HTR-8/SVneo (cell line): ENCODE data around the gene KAZN.

Experiments
- DNase-seq: peaks from one replicate; pipeline ENCODE4 v3.0.0; 2011; ENCODE audit warnings: low spot score, mixed read lengths; ENCODE audit not compliant: insufficient read length
- FAIRE-seq: peaks from 2 replicates; lab custom pipeline; 2011; peaks lifted over from hg19 to GRCh38; lab: Jason Lieb, UNC

Gene KAZN

GRCh38 chr1:15001317-15001915, 402.9 kb downstream of the KAZN start:
- no peak for FAIRE-seq
- no peak for DNase-seq

DNA sequence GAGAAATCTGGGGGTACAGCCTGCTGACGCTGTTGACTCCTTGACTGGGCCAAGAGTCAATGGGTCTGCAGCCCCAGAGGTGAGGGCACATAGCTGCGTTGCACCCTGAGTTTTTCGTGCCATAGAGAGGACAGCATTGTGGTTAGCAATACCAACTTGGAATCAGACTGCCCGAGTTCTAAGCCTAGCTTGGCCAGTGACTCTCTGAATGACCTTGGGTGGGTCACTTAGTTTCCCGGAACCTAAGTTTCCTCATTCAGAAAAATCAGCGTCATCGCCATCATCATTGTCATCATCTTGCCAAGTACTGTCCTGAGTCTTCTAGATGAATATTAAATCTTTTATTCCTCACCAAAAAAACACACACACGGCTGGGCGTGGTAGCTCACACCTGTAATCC, 403.8 kb downstream of the KAZN start:
- FAIRE-seq (no peak), DNase-seq (no peak)

- DNase-seq (no peak), FAIRE-seq (no peak)
These were observed 405.9 kb downstream of the KAZN start for GRCh38 chr1:15004396-15004795.

- no peak for FAIRE-seq
These were observed 406.6 kb downstream of the KAZN start for GRCh38 chr1:15005116-15005515.

GRCh38 chr1:15007368-15007767, 408.9 kb downstream of the KAZN start:
- DNase-seq: no peak
- no peak for FAIRE-seq

More at GRCh38 chr1:15005116-15005515, 406.6 kb downstream of the KAZN start:
- no peak for DNase-seq

GRCh38 chr1:15007842-15008241, 409.4 kb downstream of the KAZN start:
- no peak for DNase-seq
- FAIRE-seq: no peak

- DNase-seq: no peak
These were observed 410.6 kb downstream of the KAZN start for GRCh38 chr1:15008783-15009729.

GRCh38 chr1:15011160-15011559, 412.7 kb downstream of the KAZN start:
- DNase-seq: no peak
- no peak for FAIRE-seq

More at GRCh38 chr1:15008783-15009729, 410.6 kb downstream of the KAZN start:
- FAIRE-seq: no peak

- DNase-seq: no peak
- FAIRE-seq: no peak
These were observed 413.2 kb downstream of the KAZN start for GRCh38 chr1:15011661-15012060.

DNA sequence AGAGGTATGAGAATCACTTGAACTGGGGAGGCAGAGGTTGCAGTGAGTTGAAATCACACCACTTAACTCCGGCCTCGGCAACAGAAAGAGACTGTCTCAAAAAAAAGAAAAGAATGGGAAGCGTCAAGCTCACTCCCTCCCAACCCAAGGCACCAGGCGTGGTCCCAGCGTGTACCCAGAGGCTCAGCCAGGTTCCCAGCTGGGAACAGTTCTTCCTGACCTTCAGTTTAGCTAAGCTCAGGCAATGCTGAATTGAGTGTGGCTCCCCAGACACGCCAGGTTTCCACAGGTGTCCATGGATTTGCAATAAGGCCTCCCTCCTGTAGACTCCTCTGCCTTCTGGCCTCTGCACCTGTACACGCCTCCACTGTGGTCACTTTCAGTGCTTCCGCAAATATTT, 414.3 kb downstream of the KAZN start:
- FAIRE-seq (no peak), DNase-seq (no peak)

DNA sequence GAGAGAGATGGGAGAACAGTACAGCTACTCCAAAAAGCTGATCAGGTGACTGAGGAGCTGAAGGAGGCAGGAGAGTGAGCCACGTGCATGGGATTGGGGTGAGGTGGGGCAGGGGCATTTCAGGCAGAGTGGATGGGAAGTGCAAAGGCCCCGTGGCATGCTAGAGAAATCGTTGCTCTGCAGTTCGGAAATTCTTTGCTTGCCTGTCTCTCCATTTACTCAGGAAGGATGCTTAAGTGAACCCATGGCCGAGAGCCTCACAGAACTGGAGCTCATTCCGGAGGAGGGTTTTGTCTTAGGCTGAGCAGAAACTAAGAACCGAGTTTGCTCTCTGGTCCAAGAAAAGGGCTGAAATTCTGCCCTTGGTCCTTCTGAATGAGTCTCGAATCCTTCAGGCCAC, 415.3 kb downstream of the KAZN start:
- FAIRE-seq: no peak
- no peak for DNase-seq

GRCh38 chr1:15014516-15014915, 416.0 kb downstream of the KAZN start:
- DNase-seq (no peak), FAIRE-seq (no peak)

- FAIRE-seq (no peak), DNase-seq (no peak)
These were observed 417.5 kb downstream of the KAZN start for GRCh38 chr1:15016001-15016400.

DNA sequence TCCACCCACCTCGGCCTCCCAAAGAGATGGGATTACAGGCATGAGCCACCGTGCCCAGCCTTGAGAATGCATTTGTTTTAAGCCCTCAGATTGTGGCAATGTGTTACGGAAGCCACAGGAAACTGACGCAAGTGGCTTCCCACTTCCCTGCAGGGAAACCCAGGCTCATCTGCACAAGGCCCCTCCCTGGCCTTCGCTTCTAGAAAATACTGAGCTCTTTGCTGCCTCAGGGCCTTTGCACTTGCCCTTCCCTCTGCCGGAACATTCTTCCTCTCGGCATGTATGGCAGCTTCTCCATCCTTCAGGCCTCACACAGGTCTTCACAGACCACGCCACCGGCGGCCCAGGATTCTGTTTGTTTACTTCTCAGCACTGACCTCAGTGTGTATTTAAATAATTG, 418.0 kb downstream of the KAZN start:
- FAIRE-seq: no peak

GRCh38 chr1:15017120-15017519, 418.6 kb downstream of the KAZN start:
- DNase-seq: no peak
- no peak for FAIRE-seq

More for the DNA sequence above, 418.0 kb downstream of the KAZN start:
- no peak for DNase-seq

DNA sequence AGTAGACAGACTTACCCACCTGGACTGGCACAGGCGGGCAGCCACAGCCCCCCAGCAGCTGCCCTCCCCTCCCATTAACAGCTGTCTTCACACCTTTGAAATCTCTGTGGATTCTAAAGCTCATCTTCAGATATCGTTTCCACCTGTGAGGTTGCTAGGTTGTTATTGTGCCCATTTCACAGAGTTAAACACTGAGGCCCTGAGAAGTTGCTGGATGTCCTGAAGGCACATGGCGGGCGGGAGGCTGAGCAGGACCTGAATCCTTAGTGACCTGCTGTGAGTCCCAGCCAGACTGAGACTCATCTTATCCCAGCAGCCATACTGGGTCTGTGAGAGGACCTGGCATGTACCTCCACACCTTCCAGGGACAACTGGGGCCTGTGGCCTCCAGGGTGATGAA, 420.3 kb downstream of the KAZN start:
- no peak for DNase-seq
- no peak for FAIRE-seq

- FAIRE-seq (no peak), DNase-seq (no peak)
These were observed 422.7 kb downstream of the KAZN start for GRCh38 chr1:15020943-15021745.

GRCh38 chr1:15022048-15022447, 423.6 kb downstream of the KAZN start:
- no peak for FAIRE-seq
- DNase-seq: no peak

DNA sequence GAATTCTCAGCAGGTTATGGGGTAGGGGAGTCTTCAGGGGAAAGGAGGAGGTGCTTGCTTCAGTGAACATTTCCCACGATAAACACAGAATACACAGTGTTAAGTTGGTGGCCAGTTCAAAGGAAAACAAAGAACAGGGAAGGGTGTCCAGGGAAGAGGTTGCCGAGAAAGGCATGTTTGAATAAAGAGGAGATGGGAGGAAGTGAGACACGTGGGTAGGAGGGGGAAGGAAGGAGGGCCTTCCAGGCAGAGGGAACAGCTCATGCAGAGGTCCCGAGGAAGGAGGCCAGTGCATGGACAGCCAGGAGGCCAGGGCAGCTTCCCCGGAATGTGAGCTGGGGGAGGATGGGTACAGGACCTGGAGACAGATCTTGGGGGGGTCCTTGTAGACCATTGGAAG, 424.7 kb downstream of the KAZN start:
- FAIRE-seq (no peak), DNase-seq (no peak)

DNA sequence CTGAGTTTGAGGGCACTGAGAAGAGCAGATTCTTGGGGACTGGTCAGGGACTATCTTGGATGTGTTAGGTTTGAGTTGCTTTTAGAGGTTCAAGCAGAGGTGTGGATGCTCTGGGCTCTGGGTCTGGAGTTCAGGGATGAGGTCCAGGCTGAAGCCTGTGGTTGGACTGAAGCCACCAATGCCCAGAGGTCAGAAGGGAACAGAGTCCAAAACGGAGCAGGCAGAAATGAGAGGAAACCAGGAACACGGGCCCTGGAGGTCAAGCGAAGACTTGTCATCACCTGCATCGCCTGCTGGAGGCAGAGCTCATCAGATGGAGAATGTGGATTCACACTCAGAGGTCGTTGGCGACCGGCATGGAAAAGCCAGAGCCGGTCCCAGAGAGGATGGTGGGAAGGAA, 425.5 kb downstream of the KAZN start:
- DNase-seq (no peak), FAIRE-seq (no peak)

DNA sequence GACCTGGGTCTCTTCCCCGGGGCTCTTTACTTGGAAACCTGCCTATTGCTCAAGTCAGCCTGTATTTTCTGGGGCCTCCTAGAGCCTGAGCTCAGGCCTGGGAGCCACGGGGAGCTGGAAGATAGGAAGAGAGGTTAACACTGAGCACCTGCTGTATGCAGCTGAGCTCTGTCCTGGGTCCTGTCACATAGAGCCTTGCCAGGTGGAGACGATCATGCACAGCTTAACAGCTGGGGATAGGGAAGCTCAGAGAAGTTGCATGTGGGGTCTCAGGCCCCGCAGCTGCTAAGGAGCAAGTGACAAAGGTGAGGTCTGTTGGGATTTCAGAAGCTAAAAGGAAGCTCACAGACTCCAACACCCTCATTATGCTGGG, 427.6 kb downstream of the KAZN start:
- FAIRE-seq: no peak
- no peak for DNase-seq
